GM19372 (cell line): ENCODE data around the gene SPINDOC.
"Not testable (repeated sequence)": the region's sequence is repeated elsewhere in the genome, so short reads cannot be mapped to it uniquely, and the experiment has no call there.

Source experiments
- ATAC-seq: cut with Tn5 transposase; IDR thresholded peaks from one replicate; pipeline ENCODE4 v1.9.1; 2021; ENCODE audit warnings: mild to moderate bottlenecking, low read depth, moderate library complexity; ENCODE audit not compliant: unreplicated experiment

SPINDOC gene

GRCh38 chr11:63783925-63784592 is 29.2 kb upstream of the SPINDOC start:
- no peak for ATAC-seq

GRCh38 chr11:63785823-63786222 is 27.4 kb upstream of the SPINDOC start:
- no peak for ATAC-seq

DNA sequence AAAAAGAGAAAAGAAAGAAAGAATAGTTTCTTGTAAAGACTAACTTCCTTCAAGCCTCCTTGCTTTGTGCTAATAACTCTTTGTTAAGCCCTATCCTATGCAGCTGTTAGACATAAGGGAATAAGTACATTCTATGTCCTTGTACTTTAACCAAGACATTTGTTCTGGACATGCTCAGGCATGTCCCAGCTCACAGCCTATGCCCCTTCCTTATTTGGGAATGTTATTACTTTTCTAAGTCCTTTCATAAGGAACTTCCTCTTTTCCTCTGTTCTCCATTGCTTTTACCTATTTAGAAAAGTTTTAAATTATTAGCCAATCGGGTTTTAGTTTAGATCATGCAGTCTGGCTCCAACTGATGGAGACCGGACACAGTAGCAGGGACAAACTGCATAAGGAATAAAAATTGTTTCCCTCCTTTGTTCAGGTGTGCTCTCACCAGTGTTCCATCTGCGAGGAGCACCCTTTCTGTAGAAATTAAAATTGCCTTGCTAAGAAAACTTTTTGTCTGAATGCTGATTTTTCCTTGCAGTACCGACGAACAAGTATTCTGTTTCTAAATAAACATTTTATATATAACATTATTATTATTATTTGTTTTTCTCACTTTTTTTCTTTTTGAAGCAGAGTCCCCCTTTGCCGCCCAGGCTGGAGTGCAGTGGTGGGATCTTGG is 21.6 kb upstream of the SPINDOC start:
- no peak for ATAC-seq

GRCh38 chr11:63793161-63793560 is 20.1 kb upstream of the SPINDOC start:
- no peak for ATAC-seq

- ATAC-seq: no peak
Measured at GRCh38 chr11:63795066-63795465, 18.2 kb upstream of the SPINDOC start.

DNA sequence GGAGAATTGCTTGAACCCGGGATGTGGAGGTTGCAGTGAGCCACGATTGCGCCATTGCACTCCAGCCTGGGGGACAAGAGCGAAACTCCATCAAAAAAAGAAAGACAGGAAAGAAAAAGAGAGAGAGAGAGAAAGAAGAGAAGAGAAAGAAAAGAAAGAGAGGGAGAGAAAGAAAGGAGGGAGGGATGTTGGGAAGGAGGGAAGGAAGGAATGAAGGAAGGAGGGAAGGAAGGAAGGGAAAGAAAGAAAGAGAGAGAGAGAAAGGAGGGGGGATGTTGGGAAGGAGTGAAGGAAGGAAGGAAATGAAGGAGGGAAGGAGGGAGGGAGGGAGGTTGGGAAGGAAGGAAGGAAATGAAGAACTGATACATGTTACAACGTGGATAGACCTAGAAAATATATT is 12.3 kb upstream of the SPINDOC start:
- ATAC-seq: no peak

DNA sequence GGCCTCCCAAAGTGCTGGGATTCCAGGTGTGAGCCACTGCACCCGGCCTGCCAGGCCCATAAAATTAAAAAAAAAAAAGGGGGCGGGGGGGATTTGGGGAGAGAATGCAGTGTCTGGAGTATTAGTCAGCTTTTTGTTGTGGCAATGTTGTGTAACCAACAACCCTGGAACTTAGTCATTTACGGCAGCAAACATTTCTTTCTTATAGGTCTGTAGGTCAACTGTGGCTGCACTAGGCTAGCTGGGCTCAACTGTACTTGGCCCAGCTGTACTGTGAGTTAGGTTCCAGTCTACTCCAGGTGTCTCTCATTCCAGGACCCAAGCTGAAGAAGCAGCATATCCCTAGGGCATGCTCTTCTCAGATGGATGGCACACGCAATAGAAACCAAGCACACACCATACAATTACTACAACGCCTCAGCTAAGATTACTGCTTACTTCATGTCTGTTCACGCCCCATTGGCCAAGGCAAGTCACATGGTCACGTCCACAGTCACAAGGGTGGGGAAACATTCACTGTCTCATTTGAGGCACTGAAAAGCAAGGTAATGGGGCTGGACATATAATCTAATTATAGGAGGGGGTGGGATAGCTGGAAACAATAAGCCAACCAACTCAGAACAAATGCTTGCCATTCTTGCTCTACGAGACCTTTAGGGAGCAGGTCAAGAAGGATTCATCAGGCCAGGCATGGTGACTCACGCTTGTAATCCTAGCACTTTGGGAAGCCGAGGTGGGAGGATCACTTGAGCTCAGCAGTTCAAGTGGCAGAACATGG is 10.4 kb upstream of the SPINDOC start:
- ATAC-seq: no peak

- no peak for ATAC-seq
Measured at GRCh38 chr11:63804259-63804658, 9.0 kb upstream of the SPINDOC start.

GRCh38 chr11:63805844-63806415 is 7.3 kb upstream of the SPINDOC start:
- no peak for ATAC-seq

- not testable (repeated sequence) for ATAC-seq
Measured at GRCh38 chr11:63810383-63810782, 2.9 kb upstream of the SPINDOC start.

GRCh38 chr11:63811522-63811921 is 1.7 kb upstream of the SPINDOC start:
- no peak for ATAC-seq

GRCh38 chr11:63813563-63814382 is 517 bp downstream of the SPINDOC start:
- peak; percentile 50 for ATAC-seq

DNA sequence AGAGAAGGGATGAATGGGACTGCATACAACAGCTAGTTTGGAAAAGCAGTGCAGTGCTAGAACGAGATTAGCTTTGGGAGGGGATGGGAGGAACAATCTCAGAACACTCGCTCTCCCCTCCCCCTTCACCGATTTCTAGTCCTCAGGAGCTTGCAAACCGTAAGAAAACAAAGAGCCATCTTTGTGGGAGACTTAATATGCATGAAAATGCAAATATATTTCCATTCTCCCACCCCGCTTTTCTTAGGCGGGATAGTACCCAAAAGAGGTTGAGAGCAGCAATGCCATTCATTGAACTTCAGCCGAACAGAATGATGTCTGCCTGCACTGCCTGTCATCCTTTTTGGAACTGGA is 1.1 kb downstream of the SPINDOC start:
- ATAC-seq: no peak

GRCh38 chr11:63816166-63816565 is 2.9 kb downstream of the SPINDOC start:
- no peak for ATAC-seq

GRCh38 chr11:63816732-63817131 is 3.5 kb downstream of the SPINDOC start:
- ATAC-seq: no peak

GRCh38 chr11:63817758-63818498 is 4.7 kb downstream of the SPINDOC start:
- no peak for ATAC-seq

DNA sequence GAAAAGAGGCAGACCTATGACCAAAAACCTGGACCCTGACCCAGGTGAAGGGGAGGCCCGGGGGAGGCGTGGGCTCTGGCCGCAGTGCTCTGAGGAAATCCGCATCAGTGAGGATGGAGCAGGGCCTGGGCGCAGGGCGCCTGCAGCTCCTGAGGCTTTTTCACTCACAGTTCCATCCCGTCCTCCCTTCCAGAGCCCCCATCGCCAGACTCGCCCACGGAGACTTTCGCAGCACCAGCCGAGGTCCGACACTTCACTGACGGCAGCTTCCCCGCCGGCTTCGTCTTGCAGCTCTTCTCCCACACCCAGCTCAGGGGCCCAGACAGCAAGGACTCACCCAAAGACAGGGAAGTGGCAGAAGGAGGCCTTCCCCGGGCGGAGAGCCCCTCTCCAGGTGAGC is 5.4 kb downstream of the SPINDOC start:
- no peak for ATAC-seq

GRCh38 chr11:63821411-63821810 is 8.2 kb downstream of the SPINDOC start:
- no peak for ATAC-seq

DNA sequence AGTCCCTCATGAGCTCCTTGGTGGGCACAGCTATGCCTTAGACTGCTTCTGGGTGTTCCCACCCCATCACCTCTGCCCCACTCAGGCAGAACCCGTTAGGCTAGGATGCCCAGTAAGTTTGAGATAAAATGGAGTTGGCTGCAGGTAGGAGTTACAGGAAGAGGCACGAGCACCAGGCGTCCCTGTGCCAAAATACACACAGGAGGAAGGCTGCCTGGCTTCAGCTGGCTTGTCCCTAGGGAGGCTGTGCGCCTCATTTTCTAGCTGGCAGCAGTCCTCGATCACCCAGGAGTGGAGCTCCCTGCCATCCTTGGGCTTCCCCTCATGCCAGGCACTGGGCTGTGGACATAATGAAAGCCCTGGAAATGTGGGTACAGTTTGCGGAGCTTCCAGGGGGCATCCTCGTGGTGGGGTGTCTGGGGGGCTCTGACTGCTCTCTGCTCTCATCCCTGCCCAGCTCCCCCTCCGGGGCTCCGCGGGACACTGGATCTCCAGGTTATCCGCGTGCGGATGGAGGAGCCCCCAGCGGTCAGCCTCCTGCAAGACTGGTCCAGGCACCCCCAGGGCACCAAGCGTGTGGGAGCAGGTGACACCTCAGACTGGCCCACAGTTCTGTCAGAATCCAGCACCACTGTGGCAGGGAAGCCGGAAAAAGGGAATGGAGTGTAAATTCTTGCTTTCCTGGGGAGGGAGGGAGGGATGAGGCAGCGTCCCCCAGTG is 13.4 kb downstream of the SPINDOC start:
- ATAC-seq: no peak
